ENCODE data around the gene LMX1B. TPM values are rescaled to one million over a fixed set of nuclear protein-coding genes. Genes with fewer than 3 reads are reported as not detected.

LMX1B gene
- polyA plus RNA-seq, 3 donors = 16.0 to 18.1 (median 17.0) TPM

GRCh38 chr9:126674365-126675146 lies 60.8 kb downstream of the LMX1B start:
- no peak for DNase-seq (ENCODE audit: low read depth in 3 of 3, low spot score in 2 of 3)

- DNase-seq (ENCODE audit: low read depth in 3 of 3, low spot score in 2 of 3) = no peak
Measured at GRCh38 chr9:126675147-126675467, 61.4 kb downstream of the LMX1B start.

GRCh38 chr9:126676102-126676684 lies 62.5 kb downstream of the LMX1B start:
- DNase-seq (ENCODE audit: low read depth in 3 of 3, low spot score in 2 of 3) = no peak

- no peak for DNase-seq (ENCODE audit: low read depth in 3 of 3, low spot score in 2 of 3)
Measured at GRCh38 chr9:126676685-126677143, 63.0 kb downstream of the LMX1B start.

GRCh38 chr9:126677188-126678084 lies 63.7 kb downstream of the LMX1B start:
- DNase-seq (ENCODE audit: low read depth in 3 of 3, low spot score in 2 of 3) = no peak

GRCh38 chr9:126678989-126679388 lies 65.3 kb downstream of the LMX1B start:
- DNase-seq (ENCODE audit: low read depth in 3 of 3, low spot score in 2 of 3) = no peak

GRCh38 chr9:126681336-126681735 lies 67.6 kb downstream of the LMX1B start:
- no peak for DNase-seq (ENCODE audit: low read depth in 3 of 3, low spot score in 2 of 3)

GRCh38 chr9:126682113-126682810 lies 68.5 kb downstream of the LMX1B start:
- no peak for DNase-seq (ENCODE audit: low read depth in 3 of 3, low spot score in 2 of 3)

GRCh38 chr9:126682928-126683697 lies 69.4 kb downstream of the LMX1B start:
- no peak for DNase-seq (ENCODE audit: low read depth in 3 of 3, low spot score in 2 of 3)

- DNase-seq (ENCODE audit: low read depth in 3 of 3, low spot score in 2 of 3) = no peak
Measured at GRCh38 chr9:126683698-126684044, 69.9 kb downstream of the LMX1B start.

- DNase-seq (ENCODE audit: low read depth in 3 of 3, low spot score in 2 of 3) = no peak
Measured at GRCh38 chr9:126684345-126684744, 70.6 kb downstream of the LMX1B start.

GRCh38 chr9:126684965-126685465 lies 71.3 kb downstream of the LMX1B start:
- DNase-seq (ENCODE audit: low read depth in 3 of 3, low spot score in 2 of 3) = no peak

GRCh38 chr9:126687930-126688461 lies 74.3 kb downstream of the LMX1B start:
- no peak for DNase-seq (ENCODE audit: low read depth in 3 of 3, low spot score in 2 of 3)

GRCh38 chr9:126688617-126689016 lies 74.9 kb downstream of the LMX1B start:
- DNase-seq (ENCODE audit: low read depth in 3 of 3, low spot score in 2 of 3) = no peak

GRCh38 chr9:126689027-126689825 lies 75.5 kb downstream of the LMX1B start:
- DNase-seq (ENCODE audit: low read depth in 3 of 3, low spot score in 2 of 3) = no peak

- no peak for DNase-seq (ENCODE audit: low read depth in 3 of 3, low spot score in 2 of 3)
Measured at GRCh38 chr9:126690431-126691051, 76.8 kb downstream of the LMX1B start.

- DNase-seq (ENCODE audit: low read depth in 3 of 3, low spot score in 2 of 3) = no peak
Measured at GRCh38 chr9:126692041-126692758, 78.5 kb downstream of the LMX1B start.
